ENCODE results near the gene SPRING1. TPM values are rescaled to one million over a fixed set of nuclear protein-coding genes. Genes with fewer than 3 reads are reported as not detected.

SPRING1 gene
- polyA plus RNA-seq, 2 donors: 7.8 to 10.1 TPM

DNA sequence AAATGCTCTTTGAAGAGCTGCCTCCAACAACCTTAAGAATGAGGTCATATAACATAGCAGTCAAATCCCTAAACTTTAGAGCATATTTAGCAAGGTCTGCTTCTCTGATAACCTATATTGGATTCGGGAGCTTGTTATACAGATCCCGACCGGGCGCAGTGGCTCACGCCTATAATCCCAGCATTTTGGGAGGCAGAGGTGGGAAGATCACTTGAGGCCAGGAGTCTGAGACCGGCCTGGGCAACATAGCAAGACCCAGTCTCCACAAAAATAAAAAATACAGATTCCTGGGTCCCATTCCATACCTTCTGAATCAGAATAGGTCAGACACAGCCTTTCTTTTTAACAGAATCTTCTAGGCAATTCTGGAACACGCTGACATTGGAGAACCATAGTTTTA lies 46.7 kb downstream of the SPRING1 start:
- Histone ChIP-seq H3K4me1 (ENCODE audit: control insufficient read depth in 2 of 2, insufficient read depth in 2 of 2, low read length in 1 of 2) (peaks cover 3 to 7% of the 10 kb centered on the region in 2 donors), H3K4me3 (ENCODE audit: low read depth in 1 of 2, low read length in 2 of 2) (no peak overlapping the region), H3K36me3 (ENCODE audit: control insufficient read depth in 2 of 2, insufficient read depth in 2 of 2, low read length in 1 of 2) (no peaks in the 10 kb centered on the region), H3K27ac (ENCODE audit: low read depth in 2 of 2, low read length in 1 of 2) (no peak overlapping the region), H3K9me3 (ENCODE audit: control insufficient read depth in 2 of 2, insufficient read depth in 1 of 2, low read depth in 1 of 2, low read length in 1 of 2) (no peaks in the 10 kb centered on the region), H3K27me3 (ENCODE audit: control insufficient read depth in 1 of 2, insufficient read depth in 2 of 2, low read length in 2 of 2) (peaks cover 0 to 3% of the 10 kb centered on the region in 2 donors)
- 95% methylated on average over 7 of the region's 7 CpGs for WGBS, 2 donors

DNA sequence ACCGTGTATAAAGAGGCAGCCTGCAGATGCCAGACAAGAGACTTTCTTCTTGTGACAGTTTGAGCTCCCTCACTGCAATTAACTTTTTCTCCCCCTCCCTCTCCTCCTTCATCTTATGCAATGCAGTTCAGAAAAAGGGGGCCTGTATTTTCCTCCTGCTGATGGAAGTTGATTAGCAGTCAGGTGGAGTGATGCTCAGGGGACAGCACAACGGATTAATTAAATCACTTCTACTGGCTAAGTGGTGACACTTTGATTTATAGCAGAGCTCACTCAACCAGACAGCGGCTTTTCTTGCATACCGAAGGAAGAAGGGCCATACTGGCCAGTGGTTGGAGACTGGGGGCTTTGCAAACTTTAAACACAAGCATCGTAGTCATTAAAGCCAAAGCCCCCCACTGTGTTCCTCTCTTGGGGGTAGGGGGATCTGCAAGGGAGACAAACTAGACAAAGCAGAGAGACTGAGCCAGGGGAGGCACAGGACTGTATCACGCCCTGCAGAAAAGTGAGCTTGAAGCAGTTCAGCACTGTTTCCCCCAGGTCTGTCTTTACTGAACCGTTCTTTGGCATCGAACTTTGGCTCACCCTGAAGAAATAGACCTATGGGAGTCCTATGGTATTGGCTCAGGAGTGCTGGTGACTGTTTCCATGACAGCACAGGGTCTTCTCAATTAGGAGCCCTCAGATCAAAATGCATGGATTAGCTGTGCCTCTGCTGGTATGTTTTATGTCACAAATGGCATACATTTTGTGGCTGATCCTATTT lies 47.7 kb downstream of the SPRING1 start:
- Histone ChIP-seq H3K27ac (ENCODE audit: low read depth in 2 of 2, low read length in 1 of 2) (no peak overlapping the region), H3K4me3 (ENCODE audit: low read depth in 1 of 2, low read length in 2 of 2) (no peak overlapping the region), H3K27me3 (ENCODE audit: control insufficient read depth in 1 of 2, insufficient read depth in 2 of 2, low read length in 2 of 2) (peaks cover 0 to 3% of the 10 kb centered on the region in 2 donors), H3K36me3 (ENCODE audit: control insufficient read depth in 2 of 2, insufficient read depth in 2 of 2, low read length in 1 of 2) (no peaks in the 10 kb centered on the region), H3K9me3 (ENCODE audit: control insufficient read depth in 2 of 2, insufficient read depth in 1 of 2, low read depth in 1 of 2, low read length in 1 of 2) (no peaks in the 10 kb centered on the region), H3K4me1 (ENCODE audit: control insufficient read depth in 2 of 2, insufficient read depth in 2 of 2, low read length in 1 of 2) (peaks cover 3 to 7% of the 10 kb centered on the region in 2 donors)
- 71 to 75% methylated on average over 8 of the region's 8 CpGs for WGBS, 2 donors

GRCh38 chr12:116689521-116689920 lies 48.3 kb downstream of the SPRING1 start:
- H3K4me3 ChIP-seq (ENCODE audit: low read depth in 1 of 2, low read length in 2 of 2): no peak overlapping the region
- 72 to 79% methylated on average over 5 of the region's 5 CpGs for WGBS, 2 donors
- H3K27ac ChIP-seq (ENCODE audit: low read depth in 2 of 2, low read length in 1 of 2): no peak overlapping the region
- peaks cover 3 to 7% of the 10 kb centered on the region in 2 donors for H3K4me1 ChIP-seq (ENCODE audit: control insufficient read depth in 2 of 2, insufficient read depth in 2 of 2, low read length in 1 of 2)
- H3K36me3 ChIP-seq (ENCODE audit: control insufficient read depth in 2 of 2, insufficient read depth in 2 of 2, low read length in 1 of 2): no peaks in the 10 kb centered on the region
- H3K27me3 ChIP-seq (ENCODE audit: control insufficient read depth in 1 of 2, insufficient read depth in 2 of 2, low read length in 2 of 2): peaks cover 0 to 3% of the 10 kb centered on the region in 2 donors
- no peaks in the 10 kb centered on the region for H3K9me3 ChIP-seq (ENCODE audit: control insufficient read depth in 2 of 2, insufficient read depth in 1 of 2, low read depth in 1 of 2, low read length in 1 of 2)

Other genes starting within 250 kb of the SPRING1 start
- 1 to 10 TPM; 1.0 to 1.9 TPM for gene MAP1LC3B2, start 178.7 kb downstream of the SPRING1 start, polyA plus RNA-seq
- gene RNFT2, start 246 bp upstream of the SPRING1 start, polyA plus RNA-seq: under 1 TPM; 0.09 to 0.28 TPM
- gene HRK, start 143.4 kb upstream of the SPRING1 start, polyA plus RNA-seq: under 1 TPM; 0.18 to 0.20 TPM
- gene FBXW8, start 172.9 kb upstream of the SPRING1 start, polyA plus RNA-seq: 1 to 10 TPM; 2.7 to 3.7 TPM